ENCODE results near the gene CDS2.

CDS2 gene

DNA sequence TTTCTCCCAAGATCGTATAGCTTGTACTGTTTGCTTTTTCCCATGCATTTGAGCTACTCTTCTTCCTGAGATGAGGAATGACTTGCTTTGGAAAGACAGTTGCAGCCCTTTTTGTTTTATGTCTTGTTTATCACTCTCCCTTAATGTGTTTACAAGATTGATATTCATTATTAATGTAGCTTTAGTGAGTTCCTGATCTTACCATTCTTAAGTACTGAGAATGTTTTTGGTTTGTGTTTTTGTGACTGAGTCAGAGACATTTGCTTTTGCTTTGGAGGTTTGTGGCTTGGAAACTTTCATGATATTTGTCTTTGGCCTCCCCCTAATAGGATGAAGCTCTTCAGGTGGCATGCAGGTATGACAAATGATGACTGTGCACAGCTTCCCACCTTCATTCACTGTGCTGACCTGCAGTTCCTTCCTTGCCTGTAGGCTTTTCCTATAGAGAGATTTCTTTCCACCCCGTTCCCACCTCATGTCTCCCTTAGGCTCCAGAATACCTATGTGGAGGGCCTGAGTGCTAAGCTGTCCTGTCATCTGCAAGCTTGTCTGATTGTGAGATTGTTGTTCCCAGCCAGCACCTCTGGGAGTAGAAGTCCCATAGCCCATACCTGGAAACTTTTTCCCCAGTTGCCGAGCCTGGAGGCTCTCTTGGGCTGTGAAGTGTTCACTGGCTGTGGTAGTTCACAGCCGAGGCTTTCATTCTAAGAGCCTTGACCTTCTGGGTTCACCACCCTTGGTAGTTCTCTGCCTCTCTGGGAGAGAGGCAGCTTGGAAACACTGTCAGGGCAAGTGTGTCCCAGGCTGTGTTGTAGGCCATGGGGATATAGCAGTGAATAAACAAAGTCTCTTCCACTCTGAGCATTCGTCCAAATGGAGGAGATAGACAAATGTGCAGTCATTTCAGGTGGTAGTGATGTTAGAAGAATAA lies 27.1 kb downstream of the CDS2 start:
- H3K27ac ChIP-seq = no peak overlapping the region
- no peak for TF ChIP-seq ZFX (IDR thresholded peaks at IDR 0.05)
- TF ChIP-seq, protein P1, sequence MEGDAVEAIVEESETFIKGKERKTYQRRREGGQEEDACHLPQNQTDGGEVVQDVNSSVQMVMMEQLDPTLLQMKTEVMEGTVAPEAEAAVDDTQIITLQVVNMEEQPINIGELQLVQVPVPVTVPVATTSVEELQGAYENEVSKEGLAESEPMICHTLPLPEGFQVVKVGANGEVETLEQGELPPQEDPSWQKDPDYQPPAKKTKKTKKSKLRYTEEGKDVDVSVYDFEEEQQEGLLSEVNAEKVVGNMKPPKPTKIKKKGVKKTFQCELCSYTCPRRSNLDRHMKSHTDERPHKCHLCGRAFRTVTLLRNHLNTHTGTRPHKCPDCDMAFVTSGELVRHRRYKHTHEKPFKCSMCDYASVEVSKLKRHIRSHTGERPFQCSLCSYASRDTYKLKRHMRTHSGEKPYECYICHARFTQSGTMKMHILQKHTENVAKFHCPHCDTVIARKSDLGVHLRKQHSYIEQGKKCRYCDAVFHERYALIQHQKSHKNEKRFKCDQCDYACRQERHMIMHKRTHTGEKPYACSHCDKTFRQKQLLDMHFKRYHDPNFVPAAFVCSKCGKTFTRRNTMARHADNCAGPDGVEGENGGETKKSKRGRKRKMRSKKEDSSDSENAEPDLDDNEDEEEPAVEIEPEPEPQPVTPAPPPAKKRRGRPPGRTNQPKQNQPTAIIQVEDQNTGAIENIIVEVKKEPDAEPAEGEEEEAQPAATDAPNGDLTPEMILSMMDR (conservative IDR thresholded peaks at IDR 0.05) = no peak

DNA sequence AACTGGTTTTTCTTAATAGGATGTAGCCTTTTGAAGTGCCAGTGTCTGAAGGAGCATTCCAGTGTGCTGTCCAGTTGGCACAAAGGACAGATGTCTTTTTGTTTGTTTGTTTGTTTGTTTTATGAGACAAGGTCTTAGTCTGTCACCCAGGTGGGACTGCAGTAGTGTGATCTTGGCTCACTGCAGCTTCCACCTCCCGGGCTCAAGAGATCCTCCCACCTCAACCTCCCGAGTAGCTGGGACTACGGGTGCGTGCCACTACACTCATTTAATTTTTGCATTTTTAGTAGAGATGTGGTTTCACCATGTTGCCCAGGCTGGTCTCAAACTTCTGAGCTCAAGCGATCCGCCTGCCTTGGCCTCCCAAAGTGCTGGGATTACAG lies 27.7 kb downstream of the CDS2 start:
- H3K27ac ChIP-seq = no peak overlapping the region

GRCh38 chr20:5155404-5155803 lies 28.6 kb downstream of the CDS2 start:
- no peak overlapping the region for H3K27ac ChIP-seq
- TF ChIP-seq ZFX (IDR thresholded peaks at IDR 0.05) = no peak
- TF ChIP-seq, protein P1 (conservative IDR thresholded peaks at IDR 0.05) = no peak

More for the DNA sequence above, 27.7 kb downstream of the CDS2 start:
- TF ChIP-seq, protein P1 (conservative IDR thresholded peaks at IDR 0.05) = no peak
- no peak for TF ChIP-seq ZFX (IDR thresholded peaks at IDR 0.05)

GRCh38 chr20:5156675-5157448 lies 30.1 kb downstream of the CDS2 start:
- TF ChIP-seq, protein P1 (conservative IDR thresholded peaks at IDR 0.05) = no peak
- TF ChIP-seq ZFX (IDR thresholded peaks at IDR 0.05) = no peak
- no peak overlapping the region for H3K27ac ChIP-seq

DNA sequence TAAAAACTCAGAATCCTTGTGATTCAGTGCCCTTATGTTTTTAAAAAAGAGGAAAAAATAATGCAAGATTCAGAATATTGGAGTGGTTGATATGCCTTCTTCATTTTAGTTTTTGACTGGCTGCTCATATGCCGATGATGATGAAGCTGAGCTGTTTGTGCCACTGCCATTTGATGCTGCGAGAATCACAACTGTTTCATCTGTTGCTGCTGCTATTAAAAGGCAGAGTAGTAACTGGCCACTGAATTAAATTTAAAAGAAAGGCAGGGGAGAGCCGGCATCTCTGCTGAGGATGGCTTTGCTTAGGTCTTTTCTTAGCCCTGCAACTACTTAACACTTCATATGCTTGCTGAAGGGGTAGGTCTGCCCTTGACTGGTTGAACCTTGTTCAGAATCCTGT lies 33.1 kb downstream of the CDS2 start:
- no peak overlapping the region for H3K27ac ChIP-seq

GRCh38 chr20:5160882-5161281 lies 34.1 kb downstream of the CDS2 start:
- no peak overlapping the region for H3K27ac ChIP-seq
- TF ChIP-seq ZFX (IDR thresholded peaks at IDR 0.05) = no peak
- TF ChIP-seq, protein P1 (conservative IDR thresholded peaks at IDR 0.05) = no peak

More for the DNA sequence above, 33.1 kb downstream of the CDS2 start:
- no peak for TF ChIP-seq ZFX (IDR thresholded peaks at IDR 0.05)
- TF ChIP-seq, protein P1 (conservative IDR thresholded peaks at IDR 0.05) = no peak
